Liver (tissue), 9 donors: Measurements from ENCODE around the gene POC1A. TPM values are rescaled to one million over a fixed set of nuclear protein-coding genes. Genes with fewer than 3 reads are reported as not detected.

ENCODE experiments used
- DNase-seq: peaks from one replicate; pipeline ENCODE4 v3.0.0-alpha.2; 2017; ENCODE audit warnings: low spot score
- H3K27ac ChIP-seq, 2 donors: one replicate each; pipeline ENCODE4 v1.7.0; 2013; ENCODE audit warnings: inconsistent platforms in 2 of 2, low read length in 2 of 2, control low read depth in 1 of 2, low read depth in 1 of 2, mild to moderate bottlenecking in 1 of 2
- H3K27me3 ChIP-seq, 4 donors: one replicate each; pipeline versions ENCODE4 v1.6.1 to v1.7.0; 2013; ENCODE audit warnings: low read length in 3 of 4, inconsistent platforms in 1 of 4, mild to moderate bottlenecking in 1 of 4, moderate library complexity in 1 of 4; ENCODE audit not compliant: control insufficient read depth in 4 of 4, insufficient read depth in 4 of 4
- H3K36me3 ChIP-seq, 4 donors: one replicate each; pipeline versions ENCODE4 v1.6.1 to v1.7.0; 2013; ENCODE audit warnings: low read length in 3 of 4, mild to moderate bottlenecking in 3 of 4, low read depth in 1 of 4, moderate library complexity in 1 of 4; ENCODE audit not compliant: control insufficient read depth in 4 of 4, insufficient read depth in 3 of 4
- H3K4me1 ChIP-seq, 4 donors: one replicate each; pipeline versions ENCODE4 v1.6.1 to v1.7.0; 2013; ENCODE audit warnings: low read length in 3 of 4, mild to moderate bottlenecking in 3 of 4, moderate library complexity in 1 of 4; ENCODE audit not compliant: control insufficient read depth in 4 of 4, insufficient read depth in 4 of 4
- H3K4me3 ChIP-seq, 3 donors: one replicate each; pipeline versions ENCODE4 v1.6.1 to v1.7.0; 2013; ENCODE audit warnings: low read length in 3 of 3, control low read depth in 1 of 3, low read depth in 1 of 3, mild to moderate bottlenecking in 1 of 3
- H3K9ac ChIP-seq, 2 donors: one replicate each; pipeline ENCODE4 v1.7.0; 2013; ENCODE audit warnings: low read length in 2 of 2, mild to moderate bottlenecking in 2 of 2, moderate library complexity in 2 of 2, control low read depth in 1 of 2, low read depth in 1 of 2
- H3K9me3 ChIP-seq, 4 donors: one replicate each; pipeline versions ENCODE4 v1.6.1 to v1.7.0; 2013; ENCODE audit warnings: low read length in 3 of 4; ENCODE audit not compliant: control insufficient read depth in 4 of 4
- EGR1 ChIP-seq, 2 donors: IDR thresholded peaks; 2 replicates each; pipeline ENCODE4 v1.6.1; 2016 to 2018; ENCODE audit warnings: antibody characterized with exemption in 2 of 2, low read depth in 2 of 2
- GABPA ChIP-seq, 2 donors: IDR thresholded peaks in 1 of 2; conservative IDR thresholded peaks in 1 of 2; 2 replicates each; pipeline ENCODE4 v1.6.1; 2016; ENCODE audit warnings: antibody characterized with exemption in 2 of 2, mild to moderate bottlenecking in 1 of 2, moderate library complexity in 1 of 2
- HNF4A ChIP-seq, 2 donors: conservative IDR thresholded peaks; 2 replicates each; pipeline ENCODE4 v1.6.1; 2016; ENCODE audit warnings: antibody characterized with exemption in 2 of 2, mild to moderate bottlenecking in 2 of 2
- JUND ChIP-seq, 2 donors: IDR thresholded peaks; 2 replicates each; pipeline ENCODE4 v1.6.1; 2016; ENCODE audit warnings: antibody characterized with exemption in 2 of 2
- NR2F2 ChIP-seq: IDR thresholded peaks from 2 replicates; pipeline ENCODE4 v1.6.1; 2016; ENCODE audit warnings: antibody characterized with exemption
- RAD21 ChIP-seq, 2 donors: IDR thresholded peaks; 2 replicates each; pipeline ENCODE4 v1.6.1; 2016; ENCODE audit warnings: antibody characterized with exemption in 2 of 2, mild to moderate bottlenecking in 2 of 2
- SP1 ChIP-seq: IDR thresholded peaks from 2 replicates; pipeline ENCODE4 v1.6.1; 2018; ENCODE audit warnings: antibody characterized with exemption, mild to moderate bottlenecking
- YY1 ChIP-seq: IDR thresholded peaks from 2 replicates; pipeline ENCODE4 v1.6.1; 2016; ENCODE audit warnings: antibody characterized with exemption, mild to moderate bottlenecking
- WGBS: extraction: QIAGEN DNeasy Blood & Tissue Kit; methylation state at CpG from one replicate; pipeline ENCODE4 v1.1.7; 2013; 5-methylcytosine and 5-hydroxymethylcytosine counted together
- polyA plus RNA-seq, 2 donors: library from polyadenylated mRNA; stranded (reverse) in 1 of 2; unstranded in 1 of 2; fragments of 200-250 nt in 1 of 2; fragments of >200 nt in 1 of 2; fragmentation: Nextera tagmentation in 1 of 2; extraction: Ambion mirVana in 1 of 2; gene quantifications; one replicate each; pipeline versions ENCODE4 v1.2.1 to v1.2.3, GENCODE V29; 2013 to 2015
- total RNA-seq, 2 donors: library from RNA; depleted of rRNA; stranded (reverse); fragments of >200 nt; gene quantifications; one replicate each; pipeline ENCODE4 v1.2.3, GENCODE V29; 2014
- TF ChIP-seq, protein P1 (sequence below): IDR thresholded peaks from 2 replicates; pipeline ENCODE4 v1.6.1; 2016; ENCODE audit warnings: antibody characterized with exemption, mild to moderate bottlenecking
- TF ChIP-seq, protein P2 (sequence below): fragments of 150-350 bp; IDR thresholded peaks from 2 replicates; pipeline ENCODE4 v1.5.1; 2017; ENCODE audit warnings: improper control_type of control experiment, low read depth, low read length; ENCODE audit not compliant: missing input control
- donor health status: healthy.
- donor health status: healthy.
- donor health status: healthy.
- donor health status: healthy.
- donor health status: healthy.

The POC1A gene
- total and polyA plus RNA-seq, 4 donors, result 1.4 to 12.7 (median 4.8) TPM

GRCh38 chr3:52056521-52056967 is 97.7 kb downstream of the POC1A start, which contains the start of gene DUSP7:
TSS of gene DUSP7 (minus strand) at chr3:52056571. CDS start at chr3:52056366, 205 bp downstream.
- H3K9ac ChIP-seq, result peak within 1 kb of the TSS; percentile 56 to 86
- H3K27me3 ChIP-seq, result no peaks in the 10 kb centered on the region
- peaks cover 0 to 3% (median 0%) of the 10 kb centered on the region in 4 donors for H3K36me3 ChIP-seq
- DNase-seq, result peak; percentile 79
- TF ChIP-seq EGR1 (IDR thresholded peaks at IDR 0.05; ENCODE audit: low read depth in 2 of 2) (no peak), JUND (IDR thresholded peaks at IDR 0.05) (no peak), GABPA (IDR thresholded peaks at IDR 0.05 in 1 of 2, conservative IDR thresholded peaks at IDR 0.05 in 1 of 2) (no peak), SP1 (no peak), NR2F2 (no peak)
- H3K27ac ChIP-seq, result peak within 1 kb of the TSS; percentile 88 to 97
- peak within 1 kb of the TSS; percentile 71 to 73 (median 71) for H3K4me3 ChIP-seq
- 1% methylated on average over 51 of the region's 51 CpGs for WGBS
- peaks cover 7 to 49% (median 36%) of the 10 kb centered on the region in 4 donors for H3K4me1 ChIP-seq
- no peaks in the 10 kb centered on the region for H3K9me3 ChIP-seq

GRCh38 chr3:52055537-52056351 is 98.5 kb downstream of the POC1A start:
- H3K4me1 ChIP-seq, result peaks cover 7 to 49% (median 36%) of the 10 kb centered on the region in 4 donors
- no peaks in the 10 kb centered on the region for H3K27me3 ChIP-seq
- peak overlapping the region; percentile 28 to 56 for H3K9ac ChIP-seq
- no peaks in the 10 kb centered on the region for H3K9me3 ChIP-seq
- DNase-seq, result peak; percentile 52
- H3K27ac ChIP-seq, result peak overlapping the region; percentile 57 to 59
- WGBS, result 3% methylated on average over 94 of the region's 94 CpGs
- TF ChIP-seq YY1 (no peak), RAD21 (IDR thresholded peaks at IDR 0.05) (peak in 1 of 2 donors; percentile 44)
- H3K4me3 ChIP-seq, result peak overlapping the region; percentile 60 to 71 (median 71)
- H3K36me3 ChIP-seq, result peaks cover 0 to 11% (median 3%) of the 10 kb centered on the region in 4 donors

DNA sequence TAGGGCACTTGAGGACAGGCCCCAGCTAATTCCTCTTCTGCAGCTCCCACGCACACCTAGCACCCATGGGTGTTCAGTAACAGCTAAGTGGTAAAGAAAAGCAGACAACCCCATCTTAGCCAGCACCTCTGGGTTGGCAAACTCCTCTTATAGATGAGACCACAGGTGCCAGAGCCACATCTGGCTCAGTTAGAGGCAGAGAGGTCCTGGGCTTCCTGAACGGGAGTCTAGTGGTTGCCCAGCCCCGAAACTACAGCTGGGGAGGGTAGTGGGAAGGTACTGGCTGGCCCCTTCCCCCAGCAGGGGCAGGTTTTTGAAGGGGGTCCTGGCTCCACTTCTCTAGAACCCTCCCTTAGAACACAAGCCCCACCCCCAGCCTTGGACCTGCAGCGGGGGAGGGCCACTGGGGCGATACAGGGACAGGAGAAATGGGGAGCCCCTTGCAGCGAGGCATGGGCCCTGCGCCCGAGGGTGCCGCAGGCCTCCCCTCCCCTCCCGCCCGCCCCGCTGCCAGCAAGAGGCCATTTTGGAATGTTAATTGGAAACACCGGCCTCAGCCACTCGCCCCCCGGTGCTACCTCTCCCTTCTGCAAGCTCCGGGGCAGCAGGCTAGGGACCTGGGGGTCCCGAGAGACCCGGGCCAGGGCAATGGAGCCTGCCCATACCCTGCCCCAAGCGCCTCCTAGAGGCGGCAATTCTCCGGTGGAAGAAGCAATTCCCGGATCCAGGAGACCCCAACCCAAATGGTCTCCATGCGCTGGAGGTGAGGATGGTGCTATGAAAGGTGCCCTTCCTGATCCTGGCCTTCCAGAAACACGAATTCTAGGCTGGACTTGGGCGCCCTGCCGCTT is 99.3 kb downstream of the POC1A start:
- WGBS, result 51% methylated on average over 26 of the region's 26 CpGs
- peaks cover 7 to 49% (median 36%) of the 10 kb centered on the region in 4 donors for H3K4me1 ChIP-seq
- no peak for TF ChIP-seq RAD21 (IDR thresholded peaks at IDR 0.05)
- DNase-seq, result no peak
- H3K27me3 ChIP-seq, result no peaks in the 10 kb centered on the region
- H3K36me3 ChIP-seq, result peaks cover 3 to 13% (median 8%) of the 10 kb centered on the region in 4 donors
- peak overlapping the region; percentile 57 to 59 for H3K27ac ChIP-seq
- H3K4me3 ChIP-seq, result peak overlapping the region; percentile 27 to 71 (median 60)
- no peaks in the 10 kb centered on the region for H3K9me3 ChIP-seq
- peak overlapping the region in 1 of 2 donors; percentile 56 for H3K9ac ChIP-seq

DNA sequence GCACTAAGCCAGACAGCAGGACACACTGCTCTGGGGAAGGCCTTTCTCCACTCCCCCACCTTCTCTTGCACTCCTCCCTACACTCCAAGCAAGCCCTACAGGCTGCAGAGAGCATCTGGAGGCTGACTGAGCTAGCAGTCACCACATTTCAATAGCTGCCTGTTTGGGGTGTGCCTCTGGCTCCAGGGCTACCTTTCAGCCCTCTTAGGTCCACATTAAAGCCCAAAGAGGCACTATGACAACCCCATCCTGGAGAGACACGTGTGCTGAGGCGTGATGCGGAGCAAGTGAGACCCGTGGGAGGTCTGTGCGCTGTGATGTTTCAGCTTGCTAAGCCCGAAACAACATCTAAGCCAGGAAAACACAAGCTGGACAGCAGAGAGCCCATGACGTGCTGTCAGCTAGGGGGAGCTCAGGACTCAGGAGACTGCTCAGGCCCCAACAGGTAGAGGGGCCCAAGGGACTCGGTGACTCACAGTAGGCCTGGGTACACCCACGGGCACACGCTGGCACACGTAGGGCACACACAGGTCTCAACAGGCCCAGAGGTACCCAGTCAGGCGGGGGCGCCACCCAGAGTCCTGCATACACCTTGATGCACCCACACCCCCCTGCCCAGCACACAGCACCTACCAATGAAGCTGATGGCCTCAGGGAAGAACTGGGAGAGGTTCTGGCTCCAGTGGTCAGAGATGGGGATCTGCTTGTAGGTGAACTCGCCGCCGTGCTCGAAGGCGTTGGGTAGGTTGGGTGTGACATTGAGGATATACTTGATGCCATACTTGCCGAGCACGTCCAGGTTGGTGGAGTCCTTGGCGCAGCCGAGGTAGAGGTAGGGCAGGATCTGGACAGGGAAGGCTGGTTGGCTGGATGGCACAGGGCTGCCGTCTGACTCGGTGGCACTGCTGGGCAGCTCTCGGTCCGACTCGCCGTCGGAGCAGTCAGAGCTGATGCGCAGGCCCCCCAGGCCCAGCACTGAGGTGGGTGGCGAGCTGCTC is 100.6 kb downstream of the POC1A start:
- Histone ChIP-seq H3K4me1 (peaks cover 7 to 49% (median 36%) of the 10 kb centered on the region in 4 donors), H3K4me3 (no peak overlapping the region), H3K9ac (no peak overlapping the region), H3K36me3 (peaks cover 5 to 18% (median 10%) of the 10 kb centered on the region in 4 donors), H3K9me3 (no peaks in the 10 kb centered on the region), H3K27ac (peak overlapping the region; percentile 65 to 78), H3K27me3 (no peaks in the 10 kb centered on the region)
- 84% methylated on average over 31 of the region's 31 CpGs for WGBS
- no peak for TF ChIP-seq HNF4A (conservative IDR thresholded peaks at IDR 0.05)
- TF ChIP-seq, protein P1, sequence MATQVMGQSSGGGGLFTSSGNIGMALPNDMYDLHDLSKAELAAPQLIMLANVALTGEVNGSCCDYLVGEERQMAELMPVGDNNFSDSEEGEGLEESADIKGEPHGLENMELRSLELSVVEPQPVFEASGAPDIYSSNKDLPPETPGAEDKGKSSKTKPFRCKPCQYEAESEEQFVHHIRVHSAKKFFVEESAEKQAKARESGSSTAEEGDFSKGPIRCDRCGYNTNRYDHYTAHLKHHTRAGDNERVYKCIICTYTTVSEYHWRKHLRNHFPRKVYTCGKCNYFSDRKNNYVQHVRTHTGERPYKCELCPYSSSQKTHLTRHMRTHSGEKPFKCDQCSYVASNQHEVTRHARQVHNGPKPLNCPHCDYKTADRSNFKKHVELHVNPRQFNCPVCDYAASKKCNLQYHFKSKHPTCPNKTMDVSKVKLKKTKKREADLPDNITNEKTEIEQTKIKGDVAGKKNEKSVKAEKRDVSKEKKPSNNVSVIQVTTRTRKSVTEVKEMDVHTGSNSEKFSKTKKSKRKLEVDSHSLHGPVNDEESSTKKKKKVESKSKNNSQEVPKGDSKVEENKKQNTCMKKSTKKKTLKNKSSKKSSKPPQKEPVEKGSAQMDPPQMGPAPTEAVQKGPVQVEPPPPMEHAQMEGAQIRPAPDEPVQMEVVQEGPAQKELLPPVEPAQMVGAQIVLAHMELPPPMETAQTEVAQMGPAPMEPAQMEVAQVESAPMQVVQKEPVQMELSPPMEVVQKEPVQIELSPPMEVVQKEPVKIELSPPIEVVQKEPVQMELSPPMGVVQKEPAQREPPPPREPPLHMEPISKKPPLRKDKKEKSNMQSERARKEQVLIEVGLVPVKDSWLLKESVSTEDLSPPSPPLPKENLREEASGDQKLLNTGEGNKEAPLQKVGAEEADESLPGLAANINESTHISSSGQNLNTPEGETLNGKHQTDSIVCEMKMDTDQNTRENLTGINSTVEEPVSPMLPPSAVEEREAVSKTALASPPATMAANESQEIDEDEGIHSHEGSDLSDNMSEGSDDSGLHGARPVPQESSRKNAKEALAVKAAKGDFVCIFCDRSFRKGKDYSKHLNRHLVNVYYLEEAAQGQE, result peak; percentile 90
- TF ChIP-seq, protein P2, sequence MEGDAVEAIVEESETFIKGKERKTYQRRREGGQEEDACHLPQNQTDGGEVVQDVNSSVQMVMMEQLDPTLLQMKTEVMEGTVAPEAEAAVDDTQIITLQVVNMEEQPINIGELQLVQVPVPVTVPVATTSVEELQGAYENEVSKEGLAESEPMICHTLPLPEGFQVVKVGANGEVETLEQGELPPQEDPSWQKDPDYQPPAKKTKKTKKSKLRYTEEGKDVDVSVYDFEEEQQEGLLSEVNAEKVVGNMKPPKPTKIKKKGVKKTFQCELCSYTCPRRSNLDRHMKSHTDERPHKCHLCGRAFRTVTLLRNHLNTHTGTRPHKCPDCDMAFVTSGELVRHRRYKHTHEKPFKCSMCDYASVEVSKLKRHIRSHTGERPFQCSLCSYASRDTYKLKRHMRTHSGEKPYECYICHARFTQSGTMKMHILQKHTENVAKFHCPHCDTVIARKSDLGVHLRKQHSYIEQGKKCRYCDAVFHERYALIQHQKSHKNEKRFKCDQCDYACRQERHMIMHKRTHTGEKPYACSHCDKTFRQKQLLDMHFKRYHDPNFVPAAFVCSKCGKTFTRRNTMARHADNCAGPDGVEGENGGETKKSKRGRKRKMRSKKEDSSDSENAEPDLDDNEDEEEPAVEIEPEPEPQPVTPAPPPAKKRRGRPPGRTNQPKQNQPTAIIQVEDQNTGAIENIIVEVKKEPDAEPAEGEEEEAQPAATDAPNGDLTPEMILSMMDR, result peak; percentile 11
- TF ChIP-seq YY1, result no peak
- TF ChIP-seq RAD21 (IDR thresholded peaks at IDR 0.05), result peak; percentile 9 to 41
- no peak for DNase-seq
